CD14-positive monocyte (primary cell): ENCODE measurements around the gene ZNF26. TPM values are rescaled to one million over a fixed set of nuclear protein-coding genes. Genes with fewer than 3 reads are reported as not detected.

Source experiments
- DNase-seq, 3 donors: peaks; one replicate each; pipeline ENCODE4 v3.0.0-alpha.2; 2011 to 2022
- H2AFZ ChIP-seq: 2 replicates; pipeline ENCODE4 v1.6.0; 2012; ENCODE audit warnings: mild to moderate bottlenecking, low read depth, low read length, inconsistent platforms; ENCODE audit not compliant: insufficient read depth, poor library complexity, severe bottlenecking
- H3K27ac ChIP-seq, 2 donors: 1 replicate in 1 of 2; 2 replicates in 1 of 2; pipeline ENCODE4 v1.5.1; 2012 to 2013; ENCODE audit warnings: low read length in 2 of 2, control low read depth in 1 of 2, inconsistent platforms in 1 of 2, low read depth in 1 of 2, mild to moderate bottlenecking in 1 of 2
- H3K27me3 ChIP-seq, 2 donors: one replicate each; pipeline versions ENCODE4 v1.6.0 to v1.6.1; 2011 to 2013; ENCODE audit warnings: low read length in 2 of 2; ENCODE audit not compliant: control insufficient read depth in 2 of 2, insufficient read depth in 2 of 2
- H3K36me3 ChIP-seq, 2 donors: replicated peaks in 1 of 2; 1 replicate in 1 of 2; 2 replicates in 1 of 2; pipeline versions ENCODE4 v1.5.1 to v1.6.1; 2012 to 2013; ENCODE audit warnings: low read length in 2 of 2, control low read depth in 1 of 2, inconsistent platforms in 1 of 2, mild to moderate bottlenecking in 1 of 2; ENCODE audit not compliant: insufficient read depth in 2 of 2, control insufficient read depth in 1 of 2
- H3K4me1 ChIP-seq, 2 donors: 1 replicate in 1 of 2; 2 replicates in 1 of 2; pipeline versions ENCODE4 v1.5.1 to v1.6.1; 2012 to 2013; ENCODE audit warnings: low read length in 2 of 2, control low read depth in 1 of 2, inconsistent platforms in 1 of 2, mild to moderate bottlenecking in 1 of 2, moderate library complexity in 1 of 2; ENCODE audit not compliant: insufficient read depth in 2 of 2, control insufficient read depth in 1 of 2
- H3K4me2 ChIP-seq: replicated peaks from 2 replicates; pipeline ENCODE3; 2012; ENCODE audit warnings: low read length, moderate library complexity, mild to moderate bottlenecking; ENCODE audit not compliant: poor library complexity, severe bottlenecking; ENCODE audit errors: extremely low read depth
- H3K4me3 ChIP-seq, 3 experiments: fragments of 200-600 bp in 1 of 3; sonication (generic) in 1 of 3; replicated peaks in 1 of 3; 1 replicate in 2 of 3; 2 replicates in 1 of 3; pipeline ENCODE4 v1.5.1; 2011 to 2013; ENCODE audit warnings: low read length in 3 of 3, mild to moderate bottlenecking in 3 of 3, control low read depth in 2 of 3, low read depth in 2 of 3, inconsistent platforms in 1 of 3, moderate library complexity in 1 of 3
- H3K79me2 ChIP-seq: 2 replicates; pipeline ENCODE4 v1.6.0; 2012; ENCODE audit warnings: mild to moderate bottlenecking, control low read depth, inconsistent platforms, low read length, moderate library complexity; ENCODE audit not compliant: insufficient read depth
- H3K9ac ChIP-seq: 2 replicates; pipeline ENCODE4 v1.6.0; 2017; ENCODE audit warnings: low read length, mild to moderate bottlenecking; ENCODE audit not compliant: insufficient read depth, poor library complexity, severe bottlenecking
- H3K9me3 ChIP-seq, 2 donors: replicated peaks in 1 of 2; 1 replicate in 1 of 2; 2 replicates in 1 of 2; pipeline versions ENCODE4 v1.5.1 to v1.6.1; 2012 to 2013; ENCODE audit warnings: low read length in 2 of 2, control low read depth in 1 of 2; ENCODE audit not compliant: control insufficient read depth in 1 of 2, insufficient read depth in 1 of 2
- H4K20me1 ChIP-seq: 2 replicates; pipeline ENCODE4 v1.6.0; 2012; ENCODE audit warnings: mild to moderate bottlenecking, low read length, control low read depth, moderate library complexity; ENCODE audit not compliant: insufficient read depth
- H3K27ac Mint-ChIP-seq, 7 donors: one replicate each; pipeline ENCODE4 v1.8.0; 2020; ENCODE audit warnings: mild to moderate bottlenecking in 7 of 7, mixed read lengths in 7 of 7, moderate library complexity in 6 of 7, inconsistent platforms in 2 of 7
- H3K27me3 Mint-ChIP-seq, 3 donors: one replicate each; pipeline ENCODE4 v1.8.0; 2021 to 2022; ENCODE audit warnings: low read depth in 3 of 3, mild to moderate bottlenecking in 3 of 3, mixed read lengths in 3 of 3, moderate library complexity in 3 of 3, inconsistent platforms in 1 of 3
- H3K36me3 Mint-ChIP-seq, 2 donors: one replicate each; pipeline ENCODE4 v1.8.0; 2020; ENCODE audit warnings: mixed read lengths in 2 of 2, inconsistent platforms in 1 of 2, mild to moderate bottlenecking in 1 of 2
- H3K4me1 Mint-ChIP-seq: one replicate; pipeline ENCODE4 v1.8.0; 2020; ENCODE audit warnings: mild to moderate bottlenecking, mixed read lengths
- H3K4me3 Mint-ChIP-seq, 2 donors: one replicate each; pipeline ENCODE4 v1.8.0; 2020; ENCODE audit warnings: mild to moderate bottlenecking in 2 of 2, mixed read lengths in 2 of 2, moderate library complexity in 1 of 2
- H3K9me3 Mint-ChIP-seq, 7 donors: one replicate each; pipeline ENCODE4 v1.8.0; 2020 to 2022; ENCODE audit warnings: mixed read lengths in 7 of 7, mild to moderate bottlenecking in 6 of 7, moderate library complexity in 6 of 7, inconsistent platforms in 2 of 7
- WGBS: methylation state at CpG from one replicate; pipeline ENCODE4 v1.1.5; 2013; ENCODE audit warnings: missing lambda C conversion rate; ENCODE audit not compliant: insufficient coverage; 5-methylcytosine and 5-hydroxymethylcytosine counted together
- intact Hi-C, 2 donors: fragments of 100-400 bp; cut with micrococcal nuclease; formaldehyde crosslinking; loops; one replicate each; pipeline versions ENCODE4 v1.15.0 to v1.15.1; 2023
- polyA plus RNA-seq, 3 donors: library from polyadenylated mRNA; depleted of rRNA in 1 of 3; unstranded in 2 of 3; stranded (reverse) in 1 of 3; fragments of 300-500 nt in 2 of 3; fragments of >200 nt in 1 of 3; fragmentation: Illumina TruSeq in 2 of 3; gene quantifications; 1 replicate in 2 of 3; 2 replicates in 1 of 3; pipeline ENCODE4 v1.2.3, GENCODE V29; 2012 to 2021
- TF ChIP-seq, protein P1 (sequence below): fragments of 200-600 bp; IDR thresholded peaks from one replicate; pipeline ENCODE4 v1.8.0; 2022; ENCODE audit warnings: antibody characterized with exemption, mild to moderate bottlenecking

ZNF26 gene
- polyA plus RNA-seq, 3 donors: 3.3 to 17.6 (median 3.8) TPM

DNA sequence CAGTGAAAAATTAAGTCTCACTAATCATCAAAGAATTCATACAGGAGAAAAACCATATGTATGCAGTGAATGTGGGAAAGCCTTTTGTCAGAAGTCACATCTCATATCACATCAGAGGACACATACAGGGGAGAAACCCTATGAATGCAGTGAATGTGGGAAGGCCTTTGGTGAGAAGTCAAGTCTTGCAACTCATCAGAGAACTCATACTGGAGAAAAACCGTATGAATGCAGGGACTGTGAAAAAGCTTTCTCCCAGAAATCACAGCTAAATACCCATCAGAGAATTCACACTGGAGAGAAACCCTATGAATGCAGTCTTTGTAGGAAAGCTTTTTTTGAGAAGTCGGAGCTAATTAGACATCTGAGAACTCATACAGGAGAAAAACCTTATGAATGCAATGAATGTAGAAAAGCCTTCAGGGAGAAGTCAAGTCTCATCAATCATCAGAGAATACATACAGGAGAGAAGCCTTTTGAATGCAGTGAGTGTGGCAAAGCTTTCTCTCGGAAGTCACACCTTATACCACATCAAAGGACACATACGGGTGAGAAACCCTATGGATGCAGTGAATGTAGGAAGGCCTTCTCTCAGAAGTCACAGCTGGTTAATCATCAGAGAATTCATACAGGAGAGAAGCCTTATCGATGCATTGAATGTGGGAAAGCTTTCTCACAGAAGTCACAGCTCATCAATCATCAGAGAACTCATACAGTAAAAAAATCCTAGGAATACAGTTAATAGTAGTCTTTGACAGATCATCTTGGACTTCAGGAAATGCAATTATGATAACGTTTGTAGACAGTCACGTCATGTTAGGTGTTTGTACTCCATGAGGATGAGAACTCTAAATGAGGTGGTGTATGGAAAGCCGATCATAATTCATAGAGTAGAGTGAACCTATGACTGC lies 72.3 kb downstream of the ZNF26 start:
- Histone ChIP-seq H3K27me3 (no peaks in the 10 kb centered on the region), H3K4me1 (no peaks in the 10 kb centered on the region), H3K9ac (no peak overlapping the region), H3K9me3 (peaks cover 49 to 92% of the 10 kb centered on the region in 2 donors), H3K4me2 (no peak overlapping the region), H3K36me3 (peaks cover 10 to 48% of the 10 kb centered on the region in 2 donors), H3K79me2 (no peaks in the 10 kb centered on the region), H3K4me3 (peak overlapping the region in 1 of 3 experiments; percentile 23), H3K27ac (no peak overlapping the region), H2AFZ (no peak overlapping the region), H4K20me1 (no peaks in the 10 kb centered on the region)
- Mint-ChIP-seq H3K27me3 (no peaks in the 10 kb centered on the region), H3K9me3 (peaks cover 44 to 88% (median 84%) of the 10 kb centered on the region in 7 donors), H3K36me3 (peaks cover 22 to 35% of the 10 kb centered on the region in 2 donors), H3K27ac (no peak overlapping the region), H3K4me3 (no peak overlapping the region), H3K4me1 (no peaks in the 10 kb centered on the region)
- intact Hi-C loops: no loop called here
- DNase-seq: no peak
- no CpG with 5 or more reads among the region's 8 CpGs for WGBS
- TF ChIP-seq, protein P1, sequence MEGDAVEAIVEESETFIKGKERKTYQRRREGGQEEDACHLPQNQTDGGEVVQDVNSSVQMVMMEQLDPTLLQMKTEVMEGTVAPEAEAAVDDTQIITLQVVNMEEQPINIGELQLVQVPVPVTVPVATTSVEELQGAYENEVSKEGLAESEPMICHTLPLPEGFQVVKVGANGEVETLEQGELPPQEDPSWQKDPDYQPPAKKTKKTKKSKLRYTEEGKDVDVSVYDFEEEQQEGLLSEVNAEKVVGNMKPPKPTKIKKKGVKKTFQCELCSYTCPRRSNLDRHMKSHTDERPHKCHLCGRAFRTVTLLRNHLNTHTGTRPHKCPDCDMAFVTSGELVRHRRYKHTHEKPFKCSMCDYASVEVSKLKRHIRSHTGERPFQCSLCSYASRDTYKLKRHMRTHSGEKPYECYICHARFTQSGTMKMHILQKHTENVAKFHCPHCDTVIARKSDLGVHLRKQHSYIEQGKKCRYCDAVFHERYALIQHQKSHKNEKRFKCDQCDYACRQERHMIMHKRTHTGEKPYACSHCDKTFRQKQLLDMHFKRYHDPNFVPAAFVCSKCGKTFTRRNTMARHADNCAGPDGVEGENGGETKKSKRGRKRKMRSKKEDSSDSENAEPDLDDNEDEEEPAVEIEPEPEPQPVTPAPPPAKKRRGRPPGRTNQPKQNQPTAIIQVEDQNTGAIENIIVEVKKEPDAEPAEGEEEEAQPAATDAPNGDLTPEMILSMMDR: no peak

GRCh38 chr12:133061954-133062353 lies 75.8 kb downstream of the ZNF26 start:
- peaks cover 0 to 2% (median 0%) of the 10 kb centered on the region in 3 donors for H3K27me3 Mint-ChIP-seq
- Histone ChIP-seq H3K27ac (no peak overlapping the region), H2AFZ (no peak overlapping the region), H3K79me2 (no peaks in the 10 kb centered on the region), H3K4me3 (peak overlapping the region in 1 of 3 experiments; percentile 23), H4K20me1 (no peaks in the 10 kb centered on the region), H3K9me3 (peaks cover 63 to 100% of the 10 kb centered on the region in 2 donors), H3K4me1 (no peaks in the 10 kb centered on the region), H3K9ac (no peak overlapping the region), H3K4me2 (no peak overlapping the region), H3K27me3 (no peaks in the 10 kb centered on the region), H3K36me3 (peaks cover 0 to 23% of the 10 kb centered on the region in 2 donors)
- H3K36me3 Mint-ChIP-seq: peaks cover 4 to 10% of the 10 kb centered on the region in 2 donors
- intact Hi-C loops: no loop called here
- no peak for DNase-seq
- no peaks in the 10 kb centered on the region for H3K4me1 Mint-ChIP-seq
- no peak overlapping the region for H3K27ac Mint-ChIP-seq
- TF ChIP-seq, protein P1: no peak
- peaks cover 60 to 98% (median 95%) of the 10 kb centered on the region in 7 donors for H3K9me3 Mint-ChIP-seq
- WGBS: no CpG with 5 or more reads among the region's 1 CpG
- no peak overlapping the region for H3K4me3 Mint-ChIP-seq
